Mucosa of rectum (tissue), 2 donors: ENCODE measurements around the gene C1orf116.
A peak's percentile ranks its signal among the peaks of the same experiment; 100 is the strongest.

Experiments used
- H3K27ac ChIP-seq, 2 donors: one replicate each; pipeline ENCODE4 v1.7.0; 2013; ENCODE audit warnings: inconsistent platforms in 2 of 2, low read depth in 2 of 2, low read length in 2 of 2
- H3K27me3 ChIP-seq, 2 donors: one replicate each; pipeline ENCODE4 v1.7.0; 2013; ENCODE audit warnings: low read length in 2 of 2; ENCODE audit not compliant: control insufficient read depth in 2 of 2, insufficient read depth in 2 of 2
- H3K36me3 ChIP-seq, 2 donors: one replicate each; pipeline ENCODE4 v1.7.0; 2013; ENCODE audit warnings: low read length in 2 of 2; ENCODE audit not compliant: control insufficient read depth in 2 of 2, insufficient read depth in 2 of 2
- H3K4me1 ChIP-seq, 2 donors: one replicate each; pipeline ENCODE4 v1.7.0; 2013; ENCODE audit warnings: low read length in 2 of 2, mild to moderate bottlenecking in 1 of 2; ENCODE audit not compliant: control insufficient read depth in 2 of 2, insufficient read depth in 2 of 2
- H3K4me3 ChIP-seq, 2 donors: one replicate each; pipeline ENCODE4 v1.7.0; 2013; ENCODE audit warnings: low read length in 2 of 2
- H3K9ac ChIP-seq, 2 donors: one replicate each; pipeline ENCODE4 v1.7.0; 2013; ENCODE audit warnings: low read length in 2 of 2, low read depth in 1 of 2, mild to moderate bottlenecking in 1 of 2
- H3K9me3 ChIP-seq, 2 donors: one replicate each; pipeline ENCODE4 v1.7.0; 2013; ENCODE audit warnings: low read length in 2 of 2; ENCODE audit not compliant: control insufficient read depth in 2 of 2
- donor health status: healthy.
- donor health status: Normal muscosa, but diverticular disease.

The C1orf116 gene

DNA sequence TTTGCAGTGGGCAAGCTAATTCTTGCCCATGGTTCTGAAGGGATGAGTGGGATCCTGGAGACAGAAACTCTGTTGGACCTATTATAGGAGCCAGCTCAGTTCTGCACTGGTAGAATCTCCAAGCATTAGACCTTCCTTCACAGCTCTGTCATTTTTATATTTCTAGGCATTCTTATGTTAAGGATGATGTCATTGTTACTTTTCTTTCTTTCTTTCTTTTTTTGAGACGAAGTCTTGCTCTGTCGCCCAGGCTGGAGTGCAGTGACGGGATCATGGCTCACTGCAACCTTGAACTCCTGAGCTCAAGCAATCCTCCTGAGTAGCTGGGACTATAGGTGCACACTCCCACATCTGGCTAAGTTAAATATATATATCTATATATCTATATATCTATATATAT lies 28.0 kb upstream of the C1orf116 start:
- peaks cover 4 to 21% of the 10 kb centered on the region in 2 donors for H3K4me1 ChIP-seq
- H3K27ac ChIP-seq, result no peak overlapping the region
- H3K4me3 ChIP-seq, result no peak overlapping the region
- H3K9me3 ChIP-seq, result no peaks in the 10 kb centered on the region
- no peak overlapping the region for H3K9ac ChIP-seq
- H3K27me3 ChIP-seq, result no peaks in the 10 kb centered on the region
- peaks cover 43 to 49% of the 10 kb centered on the region in 2 donors for H3K36me3 ChIP-seq

DNA sequence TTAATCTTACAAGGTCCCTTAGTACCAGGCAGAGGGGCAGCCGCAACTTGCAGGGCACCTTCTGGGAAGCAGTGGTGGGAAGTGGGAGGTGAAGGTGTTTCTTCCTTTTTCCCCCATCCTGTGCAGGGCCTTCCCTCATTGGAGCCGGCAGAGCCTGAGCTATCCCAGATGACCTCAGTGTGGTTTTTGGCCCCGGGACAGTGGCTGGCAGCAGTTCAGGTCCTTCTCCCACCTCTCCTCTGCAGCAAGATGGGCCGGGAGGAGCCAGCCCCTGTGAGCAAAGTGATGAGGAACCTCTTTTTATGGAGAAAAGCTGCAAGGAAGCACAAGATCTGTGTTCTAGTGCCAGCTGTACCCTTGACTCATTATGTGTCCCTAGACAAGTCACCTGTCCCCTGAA lies 27.3 kb upstream of the C1orf116 start:
- no peak overlapping the region for H3K27ac ChIP-seq

DNA sequence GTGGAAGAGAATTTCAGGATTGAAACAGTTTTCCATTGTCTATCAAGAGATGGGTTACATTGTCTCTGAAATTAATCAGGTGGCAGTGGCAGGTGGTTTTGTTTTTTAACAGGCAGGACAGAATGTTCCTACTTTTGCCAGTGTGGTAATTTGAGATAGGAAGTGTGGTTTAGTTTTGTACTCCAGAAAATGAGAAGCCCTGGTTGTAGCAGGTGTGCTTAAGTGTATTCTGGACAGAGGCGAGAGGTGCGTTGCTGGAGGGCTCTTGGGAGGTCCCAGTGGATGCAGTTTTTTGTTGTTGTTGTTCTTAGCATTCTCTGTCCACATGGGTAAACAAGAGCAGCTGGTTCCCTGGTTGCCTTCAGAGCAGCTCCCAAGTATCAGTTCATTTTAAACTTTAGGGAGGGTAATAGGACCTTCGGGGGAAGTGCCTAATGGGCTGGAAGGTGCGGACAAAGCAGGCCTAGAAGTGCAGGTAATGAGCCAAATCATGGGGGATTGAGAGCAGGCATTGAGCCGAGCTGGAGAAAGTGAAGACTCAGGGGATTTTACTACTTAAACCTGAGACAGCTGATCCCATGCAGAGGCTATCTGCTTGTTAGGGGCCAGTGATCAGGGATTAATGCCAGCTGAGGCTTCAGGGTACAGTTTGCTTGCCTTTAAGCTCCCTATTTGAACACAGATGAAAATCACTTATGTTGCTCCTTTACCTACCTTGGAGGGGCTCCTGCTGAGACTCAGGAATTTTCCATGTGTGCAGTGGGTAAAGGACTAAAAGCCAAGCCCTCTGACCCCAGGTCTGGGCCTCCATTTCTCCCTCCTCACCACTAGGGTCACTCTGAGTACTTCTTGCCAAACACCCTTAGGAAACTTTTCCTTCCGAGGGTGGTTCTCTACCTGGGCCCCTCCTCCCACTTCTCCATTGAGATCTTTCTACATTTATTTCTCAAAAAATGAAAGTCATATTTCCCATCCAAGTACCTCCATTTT lies 26.6 kb upstream of the C1orf116 start:
- Histone ChIP-seq H3K9me3 (no peaks in the 10 kb centered on the region), H3K27me3 (no peaks in the 10 kb centered on the region), H3K9ac (no peak overlapping the region), H3K27ac (no peak overlapping the region), H3K36me3 (peaks cover 33 to 45% of the 10 kb centered on the region in 2 donors), H3K4me1 (peaks cover 16 to 27% of the 10 kb centered on the region in 2 donors), H3K4me3 (no peak overlapping the region)

More for the DNA sequence above, 27.3 kb upstream of the C1orf116 start:
- H3K9ac ChIP-seq, result no peak overlapping the region
- no peak overlapping the region for H3K4me3 ChIP-seq
- H3K9me3 ChIP-seq, result no peaks in the 10 kb centered on the region
- H3K36me3 ChIP-seq, result peaks cover 38 to 47% of the 10 kb centered on the region in 2 donors
- peaks cover 9 to 21% of the 10 kb centered on the region in 2 donors for H3K4me1 ChIP-seq
- no peaks in the 10 kb centered on the region for H3K27me3 ChIP-seq

DNA sequence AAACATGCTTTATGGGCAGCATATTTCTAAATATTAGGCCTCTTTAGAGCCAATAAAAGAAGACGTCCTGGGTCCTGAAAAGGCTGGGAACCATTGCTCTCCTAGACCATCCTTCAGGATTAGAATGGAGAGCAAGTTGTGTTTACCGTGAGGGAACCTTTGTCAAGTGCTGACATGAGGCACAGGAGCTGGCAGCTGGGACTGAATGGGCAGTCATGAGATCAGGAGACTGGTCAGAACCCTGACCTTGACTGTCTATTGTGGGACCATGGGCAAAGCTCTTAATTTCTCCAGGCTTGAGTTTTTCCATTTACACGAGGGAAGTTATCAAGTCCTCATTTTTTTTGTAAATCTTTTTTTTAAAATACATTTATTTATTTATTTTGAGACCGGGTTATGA lies 25.7 kb upstream of the C1orf116 start:
- peaks cover 20 to 25% of the 10 kb centered on the region in 2 donors for H3K4me1 ChIP-seq
- H3K27me3 ChIP-seq, result no peaks in the 10 kb centered on the region
- H3K9me3 ChIP-seq, result no peaks in the 10 kb centered on the region
- H3K4me3 ChIP-seq, result no peak overlapping the region
- no peak overlapping the region for H3K9ac ChIP-seq
- peaks cover 24 to 37% of the 10 kb centered on the region in 2 donors for H3K36me3 ChIP-seq
- H3K27ac ChIP-seq, result no peak overlapping the region

DNA sequence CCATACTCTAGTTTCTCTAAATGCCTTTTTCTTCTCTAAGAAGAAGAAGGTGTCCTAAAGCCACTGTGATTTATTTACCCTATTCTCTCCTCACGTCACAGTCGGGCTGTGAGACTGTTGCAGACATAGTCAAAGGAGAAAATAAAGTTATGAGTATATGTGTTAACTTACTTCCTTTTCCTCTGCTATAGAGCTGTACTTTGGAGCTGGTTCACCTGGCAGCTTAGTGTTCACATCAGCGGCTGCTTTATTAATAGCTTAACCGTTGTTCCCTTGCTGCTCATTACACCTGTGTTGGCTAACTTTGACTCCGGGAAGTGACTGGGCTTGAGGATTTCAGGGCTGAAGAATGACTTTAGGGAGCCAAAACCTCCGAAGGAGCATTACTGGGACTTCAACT lies 24.1 kb upstream of the C1orf116 start:
- Histone ChIP-seq H3K27me3 (no peaks in the 10 kb centered on the region), H3K4me3 (peak overlapping the region; percentile 49 to 54), H3K4me1 (peaks cover 25 to 35% of the 10 kb centered on the region in 2 donors), H3K36me3 (peaks cover 8 to 21% of the 10 kb centered on the region in 2 donors), H3K27ac (peak overlapping the region; percentile 87 to 89), H3K9me3 (no peaks in the 10 kb centered on the region), H3K9ac (peak overlapping the region; percentile 60 to 68)

DNA sequence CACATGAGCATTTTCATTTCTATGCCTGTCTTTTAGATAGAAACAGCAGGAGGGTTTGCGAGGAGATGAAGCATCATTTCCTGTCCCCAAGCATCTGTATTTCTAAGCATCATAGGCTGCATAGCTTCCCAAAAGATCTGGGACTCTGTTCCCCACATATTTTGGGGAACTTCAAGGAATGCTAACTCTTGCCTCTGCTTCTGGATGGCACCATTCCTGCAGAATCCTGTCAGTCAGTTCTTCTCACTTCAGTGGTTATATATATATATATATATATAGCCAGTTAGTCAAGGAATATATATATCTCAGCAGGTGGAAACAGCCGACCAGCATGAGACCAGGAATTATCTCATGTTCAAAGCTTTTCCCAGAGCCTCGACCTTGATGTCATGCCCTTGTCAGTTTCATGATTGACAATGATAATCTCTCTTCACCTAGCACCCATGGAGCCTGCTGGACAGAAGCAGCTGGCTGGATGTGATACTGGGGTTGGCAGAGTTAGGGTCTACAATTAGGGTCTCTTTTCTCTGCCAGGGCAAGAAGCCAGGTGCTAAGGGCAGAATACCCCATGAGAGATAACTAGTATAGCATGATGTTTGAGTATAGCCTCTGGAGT lies 22.9 kb upstream of the C1orf116 start:
- peak overlapping the region; percentile 87 to 95 for H3K27ac ChIP-seq
- no peak overlapping the region for H3K4me3 ChIP-seq

DNA sequence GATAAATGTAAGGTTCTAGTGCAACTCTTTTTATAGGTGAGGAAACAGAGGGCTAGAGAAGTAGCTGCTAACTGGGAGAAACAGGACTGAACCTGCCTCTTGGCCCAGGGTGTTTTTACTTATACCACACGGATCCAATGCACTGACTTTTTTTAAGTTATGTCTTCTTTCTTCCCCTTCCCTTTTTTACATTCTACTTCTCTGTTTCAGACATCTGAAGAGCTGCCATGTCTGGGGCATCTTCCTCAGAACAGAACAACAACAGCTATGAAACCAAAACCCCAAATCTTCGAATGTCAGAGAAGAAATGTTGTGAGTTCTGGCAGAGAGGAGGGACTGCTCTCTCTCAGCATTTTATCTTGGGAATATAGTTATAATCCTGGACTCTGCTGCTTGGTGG lies 21.9 kb upstream of the C1orf116 start:
- Histone ChIP-seq H3K36me3 (peaks cover under 1 to 10% of the 10 kb centered on the region in 2 donors), H3K9me3 (no peaks in the 10 kb centered on the region), H3K27ac (peak overlapping the region; percentile 95 to 97), H3K4me3 (peak overlapping the region; percentile 31 to 39), H3K9ac (peak overlapping the region; percentile 35 to 55), H3K27me3 (no peaks in the 10 kb centered on the region), H3K4me1 (peaks cover 34 to 44% of the 10 kb centered on the region in 2 donors)

More for the DNA sequence above, 22.9 kb upstream of the C1orf116 start:
- no peaks in the 10 kb centered on the region for H3K9me3 ChIP-seq
- H3K27me3 ChIP-seq, result no peaks in the 10 kb centered on the region
- H3K9ac ChIP-seq, result peak overlapping the region in 1 of 2 donors; percentile 60
- H3K4me1 ChIP-seq, result peaks cover 31 to 42% of the 10 kb centered on the region in 2 donors
- peaks cover 7 to 17% of the 10 kb centered on the region in 2 donors for H3K36me3 ChIP-seq

DNA sequence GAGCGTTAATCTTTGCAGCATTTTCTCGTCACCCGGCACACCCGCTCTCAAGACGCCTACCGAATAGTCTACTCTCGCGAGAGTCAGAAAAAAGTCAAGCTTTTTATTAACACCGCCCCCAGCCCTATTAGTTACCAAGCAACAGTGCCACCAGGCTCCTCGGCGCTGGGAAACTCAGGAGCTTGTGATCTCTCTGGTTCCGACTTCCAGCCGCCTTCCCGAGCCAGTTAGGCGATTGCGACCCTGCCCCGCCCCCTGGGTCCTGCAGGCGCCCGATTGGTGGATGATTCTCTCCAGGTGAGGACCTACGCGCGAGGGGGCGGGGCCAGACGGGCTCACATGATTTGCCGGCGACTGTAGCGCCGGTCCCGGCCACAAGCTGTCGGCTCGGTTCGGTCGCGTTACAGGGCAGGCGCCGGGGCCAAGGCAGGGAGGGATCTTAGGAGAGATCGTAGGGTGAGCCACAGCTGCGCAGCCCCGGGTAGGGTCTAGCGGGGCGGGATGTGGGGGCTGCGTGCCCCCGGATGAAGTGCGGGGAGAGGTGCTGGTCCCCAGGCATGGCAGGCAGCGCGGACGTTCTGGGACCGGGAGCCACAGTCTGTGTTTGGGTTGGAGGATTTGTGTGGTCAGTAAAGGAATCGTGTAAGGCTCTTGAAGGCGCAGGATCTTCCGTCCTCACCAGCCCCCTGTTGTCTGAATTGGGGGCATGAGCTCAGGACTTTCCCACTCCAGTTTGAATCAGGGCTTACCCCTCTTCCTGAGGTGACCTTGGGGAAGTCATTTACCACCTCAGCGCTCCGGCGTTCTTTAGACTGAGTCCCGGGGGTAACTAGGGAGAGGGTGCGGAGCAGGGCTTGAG lies 20.6 kb upstream of the C1orf116 start, which contains the start of gene PFKFB2:
Gene PFKFB2 (plus strand): TSS at position 365 of the 859 bp plus-strand sequence. CDS start 1,443 bp downstream, outside the sequence.
- no peaks in the 10 kb centered on the region for H3K27me3 ChIP-seq
- no peaks in the 10 kb centered on the region for H3K9me3 ChIP-seq
- peak within 1 kb of the TSS; percentile 87 to 92 for H3K4me3 ChIP-seq
- H3K27ac ChIP-seq, result peak within 1 kb of the TSS; percentile 95 to 97
- peaks cover 13 to 14% of the 10 kb centered on the region in 2 donors for H3K36me3 ChIP-seq
- peak within 1 kb of the TSS; percentile 93 to 99 for H3K9ac ChIP-seq
- H3K4me1 ChIP-seq, result peaks cover 34 to 51% of the 10 kb centered on the region in 2 donors

DNA sequence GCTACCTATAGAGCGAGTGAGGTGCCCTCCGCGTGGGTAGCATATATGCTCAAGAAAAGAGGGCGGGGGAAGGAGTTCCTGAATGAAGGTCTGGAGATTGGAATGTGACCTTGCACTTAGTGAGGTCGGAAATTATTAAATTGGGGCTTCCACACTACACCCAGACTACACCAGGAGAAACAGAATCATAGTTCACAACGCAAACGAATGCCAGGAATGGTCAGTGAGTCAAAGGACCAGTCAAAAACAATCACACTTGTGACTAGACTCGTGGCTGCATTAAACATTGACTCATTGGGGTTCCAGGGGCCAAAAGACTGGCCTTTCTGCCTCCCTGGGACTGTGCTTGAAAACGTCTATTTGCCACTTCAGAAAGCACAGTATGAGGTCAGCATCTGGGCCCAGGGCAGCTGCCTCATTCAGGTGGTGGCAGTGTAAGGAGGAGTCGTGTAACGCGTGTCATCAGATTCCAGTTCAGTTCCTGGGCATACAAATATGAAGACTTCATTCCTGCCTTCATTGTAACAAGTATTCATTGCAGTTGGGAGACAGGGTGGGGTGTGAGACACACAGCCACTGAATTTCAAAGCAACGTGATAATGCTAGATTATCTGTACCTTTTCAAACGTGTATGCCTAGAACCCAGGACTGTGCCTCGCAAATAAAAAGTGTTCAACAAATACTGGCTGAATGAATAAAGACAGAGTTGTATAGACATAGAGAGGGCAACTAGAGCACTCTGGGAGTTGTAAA lies 18.8 kb upstream of the C1orf116 start, which contains the start of gene YOD1:
Gene YOD1 (minus strand): TSS at position 18 of the 753 bp plus-strand sequence. CDS start 178 bp downstream, outside the sequence.
- Histone ChIP-seq H3K4me3 (peak within 1 kb of the TSS; percentile 97), H3K27ac (peak within 1 kb of the TSS; percentile 89 to 97), H3K9ac (peak within 1 kb of the TSS; percentile 94 to 96), H3K4me1 (peaks cover 36 to 49% of the 10 kb centered on the region in 2 donors), H3K36me3 (peaks cover 15 to 28% of the 10 kb centered on the region in 2 donors), H3K9me3 (no peaks in the 10 kb centered on the region), H3K27me3 (no peaks in the 10 kb centered on the region)
